ENCODE measurements around the gene TTC33. TPM values are rescaled to one million over a fixed set of nuclear protein-coding genes. Genes with fewer than 3 reads are reported as not detected.
A peak's percentile ranks its signal among the peaks of the same experiment; 100 is the strongest.
"Not testable (repeated sequence)": the region's sequence is repeated elsewhere in the genome, so short reads cannot be mapped to it uniquely, and the experiment has no call there.

The TTC33 gene, protein sequence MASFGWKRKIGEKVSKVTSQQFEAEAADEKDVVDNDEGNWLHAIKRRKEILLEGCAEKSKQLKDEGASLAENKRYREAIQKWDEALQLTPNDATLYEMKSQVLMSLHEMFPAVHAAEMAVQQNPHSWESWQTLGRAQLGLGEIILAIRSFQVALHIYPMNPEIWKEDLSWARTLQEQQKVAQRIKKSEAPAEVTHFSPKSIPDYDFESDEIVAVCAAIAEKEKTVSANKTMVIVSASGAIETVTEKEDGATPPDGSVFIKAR
- total RNA-seq: 14.8 TPM
- long read RNA-seq, transcript TTC33-201 (5 exons, 2,612 nt): major isoform, 43 of 45 reads
- long read RNA-seq, partial matches to known transcripts: 0 of 45 reads
- long read RNA-seq, other reads (novel, unspliced or antisense): 1 of 45 reads

DNA sequence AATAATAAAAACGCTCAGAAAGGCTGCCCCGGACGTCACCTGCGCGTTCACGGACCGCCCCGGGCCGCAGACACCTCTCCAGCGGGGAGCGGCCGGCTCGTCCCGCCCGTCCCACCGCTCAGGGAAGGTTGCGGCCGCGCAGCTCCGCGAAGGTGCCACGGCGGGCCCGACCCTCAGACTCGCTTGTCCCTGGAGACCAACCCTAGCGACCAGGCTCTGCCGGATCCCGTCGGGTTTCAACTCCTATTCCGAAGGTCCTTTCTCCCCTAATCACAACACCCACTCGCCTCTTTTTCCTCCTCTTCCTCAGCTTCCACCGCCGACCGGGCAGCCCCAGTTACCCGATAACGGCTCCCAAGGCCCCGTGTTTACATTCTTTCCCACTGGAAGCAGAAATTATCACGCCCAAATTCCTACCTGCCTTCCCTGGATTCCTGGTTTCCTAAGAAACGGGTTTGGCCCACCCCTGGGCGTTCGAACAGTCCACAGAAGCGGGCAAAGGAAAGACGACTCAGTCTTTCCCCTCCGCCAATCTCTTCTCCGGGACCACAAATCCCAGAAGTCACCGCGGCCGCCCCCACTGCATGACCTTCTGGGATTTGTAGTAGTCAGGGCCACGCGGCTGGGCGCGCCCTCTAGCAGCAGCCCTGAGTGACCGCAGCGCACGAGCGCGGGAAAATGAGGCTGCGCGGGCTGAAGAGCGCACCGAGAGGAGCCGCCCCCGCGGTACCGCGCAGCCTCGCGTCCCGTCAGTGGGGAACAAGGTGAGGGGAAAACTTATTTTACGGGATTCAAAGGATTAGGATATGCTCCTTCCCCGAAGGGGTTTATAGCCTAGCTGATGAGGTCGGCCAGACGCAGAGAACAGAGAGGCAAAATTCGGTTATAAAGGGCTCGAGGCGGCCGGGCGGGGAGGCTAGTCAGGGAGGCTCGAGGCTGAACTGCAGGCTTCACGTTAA is at the start of gene TTC33:
TTC33 (minus strand) TSS at position 555 of the 959 bp plus-strand sequence. CDS start 8,943 bp downstream, outside the sequence.
- DNase-seq: peak; percentile 97
- intact Hi-C loops (cut with micrococcal nuclease): loop anchor here (10.0 kb wide), 1 partner anchor 119 kb away; no protein-coding TSS in a partner anchor
- ATAC-seq: peak; percentile 98

DNA sequence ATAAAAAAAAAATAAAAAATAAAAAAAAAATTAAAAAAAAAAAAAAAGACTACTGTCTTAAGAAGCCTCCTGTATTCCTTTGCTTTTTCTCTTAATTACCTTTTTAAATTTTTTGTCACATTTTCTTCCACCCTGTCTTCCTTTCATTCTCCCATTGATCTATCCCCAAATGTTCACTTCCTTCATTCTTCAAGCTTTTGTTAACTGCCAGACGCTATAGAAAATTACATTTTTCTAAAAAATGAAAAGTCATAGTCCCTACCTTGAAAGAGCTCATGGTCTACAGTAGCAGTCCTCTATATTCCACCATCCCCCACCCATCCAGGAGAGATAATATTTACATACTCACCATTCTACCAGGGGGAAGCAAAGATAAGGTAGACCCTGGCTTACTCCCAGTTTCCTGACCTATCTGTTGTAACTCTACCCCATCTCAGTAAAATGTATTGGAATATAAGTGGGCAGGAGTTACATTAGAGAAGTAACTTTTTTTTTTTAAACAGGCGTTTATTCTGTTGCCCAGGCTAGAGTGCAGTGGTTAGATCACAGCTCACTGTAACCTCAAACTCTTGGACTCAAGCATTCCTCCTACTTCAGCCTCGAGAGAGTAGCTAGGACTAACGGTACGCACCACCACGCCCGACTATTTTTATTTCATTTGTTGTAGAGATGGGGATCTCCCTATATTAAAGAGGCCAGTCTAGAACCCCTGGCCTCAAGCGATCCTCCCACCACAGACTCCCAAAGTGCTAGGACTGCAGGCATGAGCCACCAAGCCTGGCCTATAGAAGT is 46.2 kb upstream of the TTC33 start:
- DNase-seq (no peak), ATAC-seq (no peak)
- intact Hi-C loops (cut with micrococcal nuclease): no loop called here

DNA sequence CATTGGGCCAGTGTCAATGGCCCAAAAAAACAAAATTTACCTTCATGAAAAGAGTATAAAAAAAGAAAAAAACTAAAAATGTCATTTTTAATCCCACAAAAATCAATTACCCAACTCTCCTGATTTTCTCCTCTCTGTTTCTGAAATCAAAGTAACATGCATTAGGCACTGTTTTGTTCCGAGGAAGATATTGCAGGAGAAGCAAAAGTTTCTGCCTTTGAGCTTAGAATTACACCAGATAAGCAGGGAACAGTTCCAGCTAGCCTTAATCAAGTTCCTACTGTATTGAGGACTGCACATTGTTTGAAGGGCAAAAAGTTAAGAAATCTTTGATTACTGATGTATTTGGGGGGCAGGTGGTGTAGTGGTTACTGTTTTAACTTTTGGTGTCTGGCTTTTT is 43.5 kb upstream of the TTC33 start:
- intact Hi-C loops (cut with micrococcal nuclease): no loop called here

DNA sequence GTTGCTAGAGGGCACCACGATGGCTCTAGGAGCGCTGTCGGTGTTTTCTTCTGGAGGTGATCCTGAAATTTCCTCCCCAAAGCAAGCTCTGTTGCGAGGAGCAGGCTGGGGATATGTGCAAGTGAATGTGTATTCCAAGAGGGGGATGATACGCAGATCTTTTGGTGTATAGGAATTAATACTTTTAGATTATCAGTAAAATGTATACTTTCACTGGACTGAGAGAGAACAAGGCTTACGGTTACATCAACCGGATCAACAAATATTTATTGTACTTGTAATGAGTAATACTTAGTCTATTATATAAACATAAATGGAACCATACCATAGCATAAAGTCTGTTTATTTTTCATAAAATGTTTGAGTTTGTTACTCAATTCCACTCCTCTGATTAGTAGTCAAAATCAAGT is 43.0 kb upstream of the TTC33 start:
- intact Hi-C loops (cut with micrococcal nuclease): no loop called here
- DNase-seq (no peak), ATAC-seq (no peak)

More for the DNA sequence above, 43.5 kb upstream of the TTC33 start:
- DNase-seq (no peak), ATAC-seq (no peak)

DNA sequence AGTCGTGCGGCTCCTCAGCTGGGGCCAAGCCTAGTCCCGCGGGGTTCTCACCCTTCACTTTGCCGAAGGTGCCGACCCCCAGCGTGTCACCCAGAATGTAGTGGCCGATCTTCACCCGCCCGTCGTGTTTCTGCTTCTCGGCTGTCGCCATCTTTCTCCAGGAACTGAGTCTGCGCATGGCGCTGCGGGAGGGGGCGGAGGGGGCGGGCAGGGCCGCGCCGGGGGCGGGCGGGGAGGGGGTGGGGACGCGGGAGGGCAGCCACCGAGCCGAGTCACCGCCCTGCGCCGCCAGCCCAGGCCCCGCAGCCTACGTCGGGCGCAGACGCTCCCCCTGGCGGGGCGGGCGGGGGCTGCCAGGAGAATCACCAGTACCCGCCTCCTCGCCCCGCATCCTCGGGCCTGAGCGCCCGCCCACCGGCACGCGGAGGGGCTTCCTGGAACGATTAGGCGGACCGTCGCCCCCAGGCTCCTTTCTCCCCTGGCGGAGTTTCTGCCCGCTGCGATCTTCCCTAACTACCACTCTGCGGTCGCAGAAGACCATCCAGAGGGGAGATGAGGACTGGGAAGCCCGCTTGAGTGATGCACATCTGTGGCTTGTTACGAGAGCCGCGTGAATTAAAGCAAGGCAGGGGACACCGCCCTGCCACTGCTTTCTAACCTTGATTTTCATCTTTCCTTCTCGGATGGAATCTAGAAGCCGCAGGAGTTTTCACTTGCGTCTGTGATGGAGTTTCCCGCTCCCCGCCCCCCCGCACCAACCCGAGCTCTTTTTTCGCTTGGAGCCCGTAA is 42.4 kb upstream of the TTC33 start, which contains the start of gene PRKAA1:
PRKAA1 (minus strand) TSS at position 363 of the 789 bp plus-strand sequence; CDS start at position 178, 185 bp downstream.
- DNase-seq (peak; percentile 96), ATAC-seq (peak; percentile 95)
- intact Hi-C loops (cut with micrococcal nuclease): no loop called here

DNA sequence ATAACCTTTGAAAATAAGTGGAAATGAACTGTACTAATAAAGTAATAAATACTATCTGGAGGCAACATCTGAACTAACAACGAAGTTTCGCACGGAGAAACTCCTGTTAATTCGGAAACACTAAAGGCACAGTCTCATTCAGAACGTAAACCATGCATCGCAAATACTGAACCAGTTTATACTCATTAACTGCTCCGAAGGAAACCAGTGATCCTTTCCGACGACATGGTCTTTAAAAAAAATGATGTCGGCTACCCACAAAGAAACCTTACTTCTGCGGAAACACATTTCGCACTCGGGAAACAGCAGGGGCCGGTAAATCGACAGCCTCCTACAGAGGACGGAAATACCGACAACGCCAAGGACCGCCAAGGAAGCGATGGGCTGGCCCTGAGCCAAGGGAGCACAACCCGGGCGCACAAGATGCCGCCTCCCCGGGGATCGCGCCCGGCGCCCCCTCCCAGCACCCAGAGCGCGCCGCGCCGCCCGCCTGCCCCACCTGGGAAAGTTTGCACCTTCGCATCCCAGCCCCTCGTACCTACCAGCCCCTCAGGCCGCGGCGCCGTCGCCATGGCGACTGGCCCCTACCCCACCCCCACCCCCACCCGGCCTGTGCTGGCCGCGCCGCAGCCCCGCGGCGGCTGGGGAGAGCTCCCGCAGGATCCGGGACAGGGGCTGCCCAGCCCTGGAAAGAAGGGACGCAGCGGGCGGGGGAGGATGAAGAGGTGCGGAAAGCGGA is 41.7 kb upstream of the TTC33 start:
- ATAC-seq (peak; percentile 72), DNase-seq (peak; percentile 88)
- intact Hi-C loops (cut with micrococcal nuclease): no loop called here

DNA sequence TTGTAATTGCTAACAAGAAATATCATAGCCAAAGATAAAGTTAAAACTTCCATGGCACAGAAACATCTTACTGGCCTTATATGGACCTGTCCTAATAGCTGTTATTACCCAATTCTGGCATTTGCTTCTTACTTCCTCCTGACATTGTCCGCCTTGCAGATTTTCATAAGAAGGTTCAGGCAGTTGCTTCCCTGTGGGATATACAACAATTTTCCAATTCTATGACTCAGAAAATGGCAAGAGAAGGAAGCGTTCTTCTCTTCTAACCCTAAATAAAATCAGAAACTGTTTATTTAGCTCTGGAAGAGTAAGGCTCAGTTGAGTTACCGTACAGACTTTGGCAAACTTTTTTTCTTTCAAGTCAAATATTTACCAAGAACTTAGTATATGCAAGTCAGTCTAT is 40.7 kb upstream of the TTC33 start:
- intact Hi-C loops (cut with micrococcal nuclease): no loop called here
- DNase-seq (no peak), ATAC-seq (peak; percentile 22)

DNA sequence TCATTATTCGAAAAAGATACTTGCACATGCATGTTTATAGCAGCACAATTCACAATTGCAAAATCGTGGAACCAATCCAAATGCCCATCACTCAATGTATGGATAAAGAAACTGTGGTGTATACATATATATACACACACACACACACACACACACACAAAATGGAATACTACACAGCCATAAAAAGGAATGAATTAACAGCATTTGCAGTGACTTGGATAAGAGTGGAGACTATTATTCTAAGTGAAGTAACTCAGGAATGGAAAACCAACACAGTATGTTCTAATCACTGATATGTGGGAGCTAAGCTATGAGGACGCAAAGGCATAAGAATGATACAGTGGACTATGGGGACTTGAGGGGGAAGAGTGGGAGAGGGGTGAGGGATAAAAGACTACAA is 39.1 kb upstream of the TTC33 start:
- intact Hi-C loops (cut with micrococcal nuclease): not testable (repeated sequence)

DNA sequence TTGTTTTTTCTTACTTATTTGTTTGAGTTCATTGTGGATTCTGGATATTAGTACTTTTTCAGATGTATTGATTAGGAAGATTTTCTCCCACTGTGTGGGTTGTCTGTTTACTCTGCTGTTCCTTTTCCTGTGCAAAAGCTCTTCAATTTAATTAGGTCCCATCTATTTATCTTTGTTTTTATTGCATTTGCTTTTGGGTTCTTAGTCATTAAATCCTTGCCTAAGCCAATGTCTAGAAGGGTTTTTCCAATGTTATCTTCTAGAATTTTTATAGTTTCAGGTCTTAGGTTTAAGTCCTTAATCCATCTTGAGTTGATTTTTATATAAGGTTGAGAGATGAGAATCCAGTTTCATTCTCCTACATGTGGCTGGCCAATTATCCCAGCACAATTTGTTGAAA is 38.6 kb upstream of the TTC33 start:
- ATAC-seq; DNase-seq; intact Hi-C loops (cut with micrococcal nuclease): not testable (repeated sequence)

More for the DNA sequence above, 39.1 kb upstream of the TTC33 start:
- ATAC-seq, DNase-seq: not testable (repeated sequence)

DNA sequence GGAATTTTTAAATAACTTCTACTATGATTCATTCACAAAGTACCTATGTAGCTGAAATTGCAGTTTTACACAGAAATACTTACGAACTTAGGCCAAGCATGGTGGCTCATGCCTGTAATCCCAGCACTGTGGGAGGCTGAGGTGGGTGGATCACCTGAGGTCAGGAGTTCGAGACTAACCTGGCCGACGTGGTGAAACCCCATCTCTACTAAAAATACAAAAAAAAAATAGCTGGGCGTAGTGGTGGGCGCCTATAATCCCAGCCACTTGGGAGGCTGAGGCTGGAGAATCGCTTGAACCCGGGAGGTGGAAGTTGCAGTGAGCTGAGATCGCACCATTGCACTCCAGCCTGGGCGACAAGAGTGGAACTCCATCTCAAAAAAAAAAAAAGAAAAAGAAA is 36.9 kb upstream of the TTC33 start:
- intact Hi-C loops (cut with micrococcal nuclease); ATAC-seq: not testable (repeated sequence)

DNA sequence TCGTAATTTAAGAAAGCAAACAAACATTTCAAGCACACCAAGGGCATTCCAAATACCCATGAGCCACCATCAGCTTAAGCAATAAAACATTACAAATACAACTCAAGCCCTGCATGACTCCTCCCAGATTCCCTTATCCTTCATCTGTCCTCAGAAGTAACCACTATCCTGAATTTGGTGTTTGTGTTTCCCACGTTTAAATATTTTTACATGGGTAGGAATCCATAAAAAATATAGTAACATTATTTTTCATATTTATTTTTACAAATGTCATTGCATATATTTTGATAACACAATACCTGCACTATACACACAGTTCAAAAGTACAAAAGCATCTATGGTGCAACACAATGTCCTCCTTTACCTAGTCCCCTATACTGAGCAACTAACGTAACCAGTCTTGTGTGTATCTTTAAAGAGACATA is 36.0 kb upstream of the TTC33 start:
- no peak for ATAC-seq
- no peak for DNase-seq
- intact Hi-C loops (cut with micrococcal nuclease): no loop called here

More for the DNA sequence above, 36.9 kb upstream of the TTC33 start:
- DNase-seq: not testable (repeated sequence)

DNA sequence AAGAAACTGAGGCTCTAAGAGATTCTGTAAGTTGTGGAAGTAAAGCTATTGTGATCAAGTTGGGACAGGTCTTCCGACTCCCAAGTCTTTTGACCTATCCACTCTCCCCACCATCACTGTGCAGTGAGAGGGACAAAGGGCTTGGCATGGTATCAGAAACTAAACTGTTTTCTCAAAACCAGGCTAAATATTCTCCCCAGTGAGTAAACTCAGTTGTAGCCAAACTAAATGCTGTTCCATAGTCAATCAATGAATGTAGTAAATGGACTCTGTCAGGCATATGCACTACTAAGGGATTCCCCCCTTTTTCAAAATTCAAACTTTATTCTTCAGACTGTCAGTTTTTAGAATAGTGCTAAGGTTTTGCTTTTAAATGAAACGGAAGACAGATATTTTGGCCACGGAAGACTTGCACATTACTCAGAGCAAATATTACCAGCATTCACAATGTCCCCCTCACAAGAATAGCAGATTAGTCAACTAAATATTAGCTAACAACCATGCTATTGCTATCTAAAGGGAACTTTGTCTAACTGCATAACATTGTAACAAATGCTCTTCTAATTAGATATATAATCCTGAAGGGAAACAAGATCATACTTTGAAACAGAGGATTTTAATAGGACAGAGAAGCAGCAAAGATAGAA is 35.3 kb upstream of the TTC33 start:
- DNase-seq: no peak
- intact Hi-C loops (cut with micrococcal nuclease): no loop called here
- ATAC-seq: peak; percentile 13

DNA sequence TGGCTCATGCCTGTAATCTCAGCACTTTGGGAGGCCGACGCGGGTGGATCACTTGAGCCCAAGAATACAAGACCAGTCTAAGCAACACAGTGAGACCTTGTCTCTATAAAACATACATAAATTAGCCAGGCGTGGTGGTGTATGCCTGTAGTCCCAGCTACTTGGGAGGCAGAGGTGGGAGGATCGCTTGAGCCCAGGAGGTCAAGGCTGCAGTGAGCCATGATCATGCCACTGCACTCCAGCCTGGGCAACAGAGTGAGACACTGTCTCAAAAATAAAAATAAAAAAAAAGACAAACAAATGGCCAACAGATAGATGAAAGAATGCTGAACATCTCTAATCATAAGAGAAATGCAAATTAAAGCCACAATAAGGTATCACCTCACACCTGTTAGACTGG is 33.2 kb upstream of the TTC33 start:
- DNase-seq; intact Hi-C loops (cut with micrococcal nuclease); ATAC-seq: not testable (repeated sequence)

DNA sequence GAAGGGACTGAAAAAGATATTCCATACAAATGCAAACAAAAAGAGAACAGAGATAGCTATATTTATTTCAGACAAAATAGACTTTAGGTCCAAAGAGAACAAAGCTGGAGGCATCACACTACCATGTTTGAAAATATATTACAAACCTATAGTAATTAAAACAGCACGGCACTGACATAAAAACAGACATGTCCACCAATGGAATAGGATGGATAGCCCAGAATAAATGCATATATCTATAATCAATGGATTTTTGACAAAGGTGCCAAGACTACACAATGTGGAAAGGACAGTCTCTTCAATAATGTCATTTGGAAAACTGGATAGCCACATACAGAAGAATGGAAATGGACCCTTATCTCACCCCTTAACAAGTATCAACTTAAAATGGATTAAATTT is 32.2 kb upstream of the TTC33 start:
- ATAC-seq (no peak), DNase-seq (no peak)

DNA sequence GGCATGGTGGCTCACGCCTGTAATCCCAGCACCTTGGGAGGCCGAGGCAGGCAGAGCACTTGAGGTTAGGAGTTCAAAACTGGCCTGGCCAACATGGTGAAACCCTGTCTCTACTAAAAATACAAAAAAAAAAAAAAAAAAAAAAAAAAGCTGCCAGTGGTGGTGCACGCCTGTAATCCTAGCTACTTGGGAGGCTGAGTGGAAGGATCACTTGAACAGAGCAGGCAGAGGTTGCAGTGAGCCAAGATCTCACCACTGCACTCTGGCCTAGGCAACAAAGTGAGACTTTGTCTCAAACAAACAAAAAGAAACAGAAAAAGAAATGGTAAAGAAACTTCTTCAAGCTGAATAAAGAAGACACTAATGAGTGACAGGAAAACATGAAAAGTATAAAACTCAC is 30.9 kb upstream of the TTC33 start:
- DNase-seq; ATAC-seq; intact Hi-C loops (cut with micrococcal nuclease): not testable (repeated sequence)

More for the DNA sequence above, 32.2 kb upstream of the TTC33 start:
- intact Hi-C loops (cut with micrococcal nuclease): no loop called here

DNA sequence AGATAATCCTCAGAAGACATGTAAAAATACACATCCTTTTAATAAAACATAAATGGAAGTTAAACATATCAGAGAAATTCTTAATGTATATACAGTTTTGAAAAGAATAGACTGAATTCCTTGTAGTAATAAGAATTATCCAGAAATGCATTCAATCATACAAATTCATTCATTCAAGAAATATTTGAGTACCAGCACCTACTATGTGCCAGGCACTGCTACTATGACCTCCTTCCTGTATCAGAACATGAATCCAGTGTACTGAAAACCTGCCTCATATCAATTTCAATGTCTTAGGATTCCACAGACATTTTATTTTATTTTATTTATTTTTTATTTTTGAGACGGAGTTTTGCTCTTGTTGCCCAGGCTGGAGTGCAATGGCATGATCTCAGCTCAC is 29.2 kb upstream of the TTC33 start:
- no peak for DNase-seq
- ATAC-seq: no peak
- intact Hi-C loops (cut with micrococcal nuclease): no loop called here

All from left ventricle myocardium superior (tissue), 1 donor.